LHCN-M2 (cell line): ENCODE results near the gene CMKLR1. TPM values are rescaled to one million over a fixed set of nuclear protein-coding genes. Genes with fewer than 3 reads are reported as not detected.

ENCODE experiments used
- DNase-seq: peaks from one replicate; pipeline ENCODE4 v3.0.0-alpha.2; 2012; ENCODE audit warnings: low read depth
- total RNA-seq: library from RNA; depleted of rRNA; stranded (reverse); fragments of >200 nt; gene quantifications from 2 replicates; pipeline ENCODE4 v1.2.3, GENCODE V29; 2014

Gene CMKLR1
- total RNA-seq, 1 experiment from 2014 or later: 15.4 TPM

- no peak for DNase-seq
Measured at GRCh38 chr12:108302016-108302402, 37.1 kb downstream of the CMKLR1 start.

GRCh38 chr12:108301346-108301745, 37.8 kb downstream of the CMKLR1 start:
- no peak for DNase-seq

GRCh38 chr12:108299980-108300696, 39.0 kb downstream of the CMKLR1 start:
- DNase-seq: no peak

GRCh38 chr12:108299516-108299915, 39.6 kb downstream of the CMKLR1 start:
- DNase-seq: no peak

GRCh38 chr12:108298761-108299275, 40.3 kb downstream of the CMKLR1 start:
- no peak for DNase-seq

GRCh38 chr12:108297895-108298760, 41.0 kb downstream of the CMKLR1 start:
- DNase-seq: no peak

GRCh38 chr12:108297424-108297823, 41.7 kb downstream of the CMKLR1 start:
- DNase-seq: no peak

- DNase-seq: no peak
Measured at GRCh38 chr12:108296945-108297344, 42.2 kb downstream of the CMKLR1 start.

- DNase-seq: peak; percentile 19
Measured at GRCh38 chr12:108295641-108296040, 43.5 kb downstream of the CMKLR1 start.

GRCh38 chr12:108289350-108290161, 49.6 kb downstream of the CMKLR1 start:
- no peak for DNase-seq

- DNase-seq: no peak
Measured at GRCh38 chr12:108287227-108287626, 51.9 kb downstream of the CMKLR1 start.

GRCh38 chr12:108285016-108285415, 54.1 kb downstream of the CMKLR1 start:
- DNase-seq: no peak

- no peak for DNase-seq
Measured at GRCh38 chr12:108284163-108284562, 54.9 kb downstream of the CMKLR1 start.

GRCh38 chr12:108282676-108283075, 56.4 kb downstream of the CMKLR1 start:
- DNase-seq: no peak

GRCh38 chr12:108282160-108282559, 57.0 kb downstream of the CMKLR1 start:
- DNase-seq: no peak

GRCh38 chr12:108277613-108278012, 61.5 kb downstream of the CMKLR1 start:
- no peak for DNase-seq

- no peak for DNase-seq
Measured at GRCh38 chr12:108273217-108273616, 65.9 kb downstream of the CMKLR1 start.

GRCh38 chr12:108271951-108272872, 66.9 kb downstream of the CMKLR1 start:
- no peak for DNase-seq

GRCh38 chr12:108270849-108271143, 68.3 kb downstream of the CMKLR1 start:
- DNase-seq: no peak

- DNase-seq: no peak
Measured at GRCh38 chr12:108270035-108270848, 68.9 kb downstream of the CMKLR1 start.
